ENCODE data around the gene SLAMF1.

DNA sequence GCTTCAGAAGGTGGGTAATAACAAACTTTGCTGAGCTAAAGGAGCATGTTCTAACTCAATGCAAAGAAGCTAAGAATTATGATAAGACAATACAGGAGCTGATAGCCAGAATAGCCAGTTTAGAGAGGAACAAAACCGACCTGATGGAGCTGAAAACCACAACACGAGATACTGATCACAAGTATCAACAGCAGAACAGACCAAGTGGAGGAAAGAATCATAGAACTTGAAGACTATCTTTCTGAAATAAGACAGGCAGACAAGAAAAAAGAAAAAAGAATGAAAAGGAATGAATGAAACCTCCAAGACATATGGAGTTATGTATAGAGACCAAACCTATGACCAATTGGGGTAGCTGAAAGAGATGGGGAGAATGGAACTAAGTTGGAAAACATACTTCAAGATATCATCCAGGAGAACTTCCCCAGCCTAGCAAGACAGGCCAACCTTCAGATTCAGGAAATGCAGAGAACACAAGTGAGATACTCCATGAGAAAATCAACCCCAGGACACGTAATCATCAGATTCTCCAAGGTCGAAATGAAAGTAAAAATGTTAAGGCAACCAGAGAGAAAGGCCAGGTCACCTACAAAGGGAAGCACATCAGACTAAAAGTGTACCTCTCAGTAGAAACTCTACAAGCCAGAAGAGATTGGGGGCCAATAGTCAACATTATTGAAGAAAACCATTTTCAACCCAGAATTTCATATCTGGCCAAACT is 88.0 kb downstream of the SLAMF1 start:
- TF ChIP-seq, protein P1, sequence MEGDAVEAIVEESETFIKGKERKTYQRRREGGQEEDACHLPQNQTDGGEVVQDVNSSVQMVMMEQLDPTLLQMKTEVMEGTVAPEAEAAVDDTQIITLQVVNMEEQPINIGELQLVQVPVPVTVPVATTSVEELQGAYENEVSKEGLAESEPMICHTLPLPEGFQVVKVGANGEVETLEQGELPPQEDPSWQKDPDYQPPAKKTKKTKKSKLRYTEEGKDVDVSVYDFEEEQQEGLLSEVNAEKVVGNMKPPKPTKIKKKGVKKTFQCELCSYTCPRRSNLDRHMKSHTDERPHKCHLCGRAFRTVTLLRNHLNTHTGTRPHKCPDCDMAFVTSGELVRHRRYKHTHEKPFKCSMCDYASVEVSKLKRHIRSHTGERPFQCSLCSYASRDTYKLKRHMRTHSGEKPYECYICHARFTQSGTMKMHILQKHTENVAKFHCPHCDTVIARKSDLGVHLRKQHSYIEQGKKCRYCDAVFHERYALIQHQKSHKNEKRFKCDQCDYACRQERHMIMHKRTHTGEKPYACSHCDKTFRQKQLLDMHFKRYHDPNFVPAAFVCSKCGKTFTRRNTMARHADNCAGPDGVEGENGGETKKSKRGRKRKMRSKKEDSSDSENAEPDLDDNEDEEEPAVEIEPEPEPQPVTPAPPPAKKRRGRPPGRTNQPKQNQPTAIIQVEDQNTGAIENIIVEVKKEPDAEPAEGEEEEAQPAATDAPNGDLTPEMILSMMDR (IDR thresholded peaks at IDR 0.05) = no peak
- no peak for TF ChIP-seq EP300 (IDR thresholded peaks at IDR 0.05)

Data from upper lobe of left lung (tissue), 4 donors.